GM18858 (cell line): ENCODE measurements around the gene CKB.
"Not testable (repeated sequence)": the region's sequence is repeated elsewhere in the genome, so short reads cannot be mapped to it uniquely, and the experiment has no call there.

Experiments used
- ATAC-seq: cut with Tn5 transposase; IDR thresholded peaks from one replicate; pipeline ENCODE4 v1.9.1; 2021; ENCODE audit not compliant: unreplicated experiment

CKB gene

DNA sequence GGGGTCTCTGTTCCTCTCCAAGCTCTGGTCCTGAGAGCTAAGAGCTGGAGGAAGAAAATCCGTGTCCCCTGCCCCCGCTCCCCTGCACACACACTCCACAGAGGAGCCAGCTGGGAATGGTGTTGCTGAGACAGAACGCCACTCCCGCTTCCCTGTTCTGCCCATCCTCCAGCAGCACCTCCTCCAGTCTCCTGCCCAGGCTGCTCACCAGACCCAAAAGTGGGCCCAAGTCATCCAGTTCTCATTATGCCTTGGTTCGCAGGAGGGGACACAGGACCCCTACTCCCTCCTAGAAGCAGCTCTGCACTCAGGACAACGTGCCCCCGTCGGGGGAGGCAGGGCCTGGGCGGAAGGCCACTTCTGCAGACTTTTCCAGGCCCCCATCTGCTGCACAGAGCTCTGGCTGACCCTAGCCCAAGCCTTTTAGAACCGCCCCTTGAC is 5.5 kb upstream of the CKB start:
- no peak for ATAC-seq

- peak; percentile 41 for ATAC-seq
These were observed 4.9 kb upstream of the CKB start for GRCh38 chr14:103527408-103528145.

DNA sequence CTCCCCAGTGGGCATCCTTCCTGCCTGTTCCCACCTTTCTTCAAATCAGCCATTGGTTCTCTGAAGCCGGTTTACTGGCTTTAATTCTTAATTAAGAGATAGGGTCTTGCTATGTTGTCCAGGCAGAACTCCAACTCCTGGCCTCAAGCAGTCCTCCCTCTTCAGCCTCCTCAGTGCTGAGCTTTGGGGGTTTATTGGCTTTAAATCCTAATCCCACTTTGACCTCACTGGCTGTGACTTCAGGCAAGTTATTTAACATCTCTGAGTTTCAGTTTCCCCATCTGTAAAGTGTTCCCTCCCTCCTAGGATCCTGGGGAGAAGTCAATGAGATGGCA is 4.3 kb upstream of the CKB start:
- ATAC-seq: no peak

- no peak for ATAC-seq
These were observed 3.8 kb upstream of the CKB start for GRCh38 chr14:103526247-103526913.

DNA sequence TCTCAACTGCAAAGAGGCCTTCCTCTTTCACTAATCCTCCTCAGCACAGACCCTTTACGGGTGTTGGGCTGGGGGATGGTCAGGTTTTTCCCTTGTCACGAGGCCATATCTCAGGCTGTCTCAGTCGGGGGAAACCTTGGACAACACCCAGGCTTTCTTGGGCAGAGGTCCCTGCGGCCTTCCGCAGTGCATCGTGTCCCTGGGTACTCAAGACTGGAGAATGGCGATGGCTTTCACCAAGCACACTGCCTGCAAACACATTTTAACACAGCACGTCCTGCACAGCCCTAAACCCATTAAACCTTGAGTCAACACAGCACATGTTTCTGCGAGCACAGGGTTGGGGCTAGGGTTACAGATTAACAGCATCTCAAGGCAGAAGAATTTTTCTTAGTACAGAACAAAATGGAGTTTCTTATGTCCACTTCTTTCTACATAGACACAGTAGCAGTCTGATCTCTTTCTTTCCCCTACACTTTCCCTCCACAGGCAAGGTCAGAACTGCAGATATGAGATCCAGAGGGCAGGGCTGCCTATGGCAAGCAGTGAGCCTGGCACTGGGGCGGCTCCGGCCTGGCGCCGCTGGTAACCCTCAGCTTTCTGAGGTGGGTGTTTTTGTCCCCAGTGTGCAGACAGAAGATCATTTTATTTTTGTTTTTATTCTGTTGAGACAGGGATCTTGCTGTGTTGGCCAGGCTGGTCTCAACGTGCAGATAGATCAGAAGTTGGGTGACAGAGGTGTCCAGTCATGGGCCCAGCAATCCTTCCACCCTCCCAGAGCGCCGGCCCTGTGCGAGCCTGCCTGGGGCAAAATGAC is 3.0 kb upstream of the CKB start:
- not testable (repeated sequence) for ATAC-seq

GRCh38 chr14:103524002-103524935 is 1.6 kb upstream of the CKB start:
- ATAC-seq: no peak

- no peak for ATAC-seq
These were observed 935 bp upstream of the CKB start for GRCh38 chr14:103523575-103523954.

DNA sequence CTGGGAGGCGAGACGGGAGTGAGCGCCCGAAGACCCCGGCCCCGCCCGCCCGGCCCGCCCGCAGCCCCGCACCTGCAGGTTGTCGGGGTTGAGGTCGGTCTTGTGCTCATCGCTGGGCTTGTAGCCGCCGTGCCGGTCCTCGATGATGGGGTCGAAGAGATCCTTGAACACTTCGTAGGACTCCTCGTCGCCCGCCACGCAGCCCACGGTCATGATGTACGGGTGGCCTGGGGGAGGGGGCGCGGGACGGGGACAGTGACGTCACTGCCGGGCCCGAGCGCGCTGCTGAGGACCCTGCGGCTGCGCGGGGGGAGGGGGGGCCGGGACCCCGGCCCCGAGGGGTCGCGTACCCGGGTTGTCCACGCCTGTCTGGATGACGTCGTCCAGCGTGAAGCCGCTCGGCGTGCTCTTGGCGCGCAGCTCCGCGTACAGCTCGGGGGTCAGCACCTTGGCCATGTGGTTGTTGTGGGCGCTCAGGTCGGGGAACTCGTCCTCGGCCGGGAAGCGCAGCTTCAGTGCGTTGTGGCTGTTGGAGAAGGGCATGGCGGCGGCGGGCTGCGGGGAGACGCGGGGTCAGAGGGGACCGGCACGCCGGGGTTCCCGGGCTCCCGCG is 573 bp downstream of the CKB start:
- no peak for ATAC-seq

GRCh38 chr14:103521438-103521950 is 1.1 kb downstream of the CKB start:
- ATAC-seq: no peak

- ATAC-seq: no peak
These were observed 1.8 kb downstream of the CKB start for GRCh38 chr14:103520657-103521437.

DNA sequence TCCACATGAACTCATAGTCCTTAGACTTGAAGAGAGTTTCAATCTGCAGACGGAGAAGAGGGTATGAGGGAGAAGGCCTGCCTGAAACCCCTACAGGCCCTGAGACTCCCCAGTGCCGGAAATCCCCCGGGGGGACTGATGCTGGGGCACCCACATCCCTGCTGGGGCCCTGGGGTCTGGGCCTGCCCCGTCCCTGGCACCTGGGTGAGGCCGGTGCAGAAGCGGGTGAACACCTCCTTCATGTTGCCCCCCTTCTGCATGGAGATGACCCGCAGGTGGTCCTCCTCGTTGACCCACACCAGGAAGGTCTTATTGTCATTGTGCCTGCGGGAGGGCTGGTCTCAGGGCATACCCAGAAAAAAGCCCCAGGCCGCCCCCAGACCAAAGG is 2.4 kb downstream of the CKB start:
- ATAC-seq: no peak

DNA sequence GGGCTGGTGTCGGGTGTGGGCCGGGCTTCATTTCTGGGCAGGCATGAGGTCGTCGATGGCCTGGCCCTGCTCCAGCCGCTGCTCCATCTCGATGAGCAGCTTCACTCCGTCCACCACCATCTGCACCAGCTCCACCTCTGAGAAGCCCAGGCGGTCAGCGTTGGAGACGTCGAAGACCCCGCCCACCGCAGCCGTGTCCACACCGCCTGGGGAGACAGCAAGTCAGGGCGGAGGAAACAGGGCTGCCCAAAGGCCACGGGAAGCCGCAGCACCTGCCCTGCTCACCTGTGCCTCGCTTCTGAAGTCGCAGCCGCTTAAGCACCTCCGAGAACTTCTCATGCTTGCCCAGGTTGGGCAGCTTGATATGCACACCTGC is 2.8 kb downstream of the CKB start:
- ATAC-seq: no peak

DNA sequence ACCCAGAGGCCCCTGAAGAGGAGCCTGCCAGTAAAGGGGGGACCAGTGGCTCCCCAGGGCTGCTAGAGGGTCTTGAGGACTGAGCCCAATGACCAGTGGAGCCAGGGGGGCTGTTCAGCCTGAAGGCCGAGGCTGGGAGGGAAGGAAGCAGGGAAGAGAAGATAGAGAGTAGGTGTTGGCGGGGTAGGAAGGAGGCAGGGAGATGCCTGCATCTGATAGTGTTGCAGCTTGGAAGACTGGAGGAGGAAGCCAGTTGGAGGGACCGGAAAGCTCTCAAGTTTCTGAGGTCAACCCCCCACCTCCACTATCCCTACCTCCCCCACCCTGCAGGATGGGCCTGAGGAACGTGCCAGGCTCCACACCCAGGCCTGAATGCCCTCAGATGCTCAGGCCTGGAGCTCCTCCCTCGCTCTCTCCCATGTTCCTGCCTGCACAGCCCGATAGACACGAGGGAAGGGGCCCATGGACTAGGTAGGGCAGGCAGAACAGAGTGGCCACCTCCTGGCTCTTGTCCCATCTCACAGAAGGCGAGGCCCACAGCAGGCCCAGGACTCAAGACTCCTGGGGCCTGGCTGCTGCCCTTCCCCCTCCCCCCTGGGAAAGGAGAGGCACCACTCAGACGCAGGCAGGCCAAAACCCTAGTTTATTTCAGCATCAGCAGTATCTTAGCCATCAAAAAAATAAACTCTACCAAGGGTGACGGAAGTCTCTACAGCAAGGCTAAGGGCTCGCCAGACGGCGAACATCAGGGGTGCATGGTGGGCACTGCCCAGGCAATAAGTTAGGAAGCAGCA is 3.4 kb downstream of the CKB start:
- no peak for ATAC-seq

GRCh38 chr14:103518422-103519042 is 4.1 kb downstream of the CKB start:
- ATAC-seq: no peak

DNA sequence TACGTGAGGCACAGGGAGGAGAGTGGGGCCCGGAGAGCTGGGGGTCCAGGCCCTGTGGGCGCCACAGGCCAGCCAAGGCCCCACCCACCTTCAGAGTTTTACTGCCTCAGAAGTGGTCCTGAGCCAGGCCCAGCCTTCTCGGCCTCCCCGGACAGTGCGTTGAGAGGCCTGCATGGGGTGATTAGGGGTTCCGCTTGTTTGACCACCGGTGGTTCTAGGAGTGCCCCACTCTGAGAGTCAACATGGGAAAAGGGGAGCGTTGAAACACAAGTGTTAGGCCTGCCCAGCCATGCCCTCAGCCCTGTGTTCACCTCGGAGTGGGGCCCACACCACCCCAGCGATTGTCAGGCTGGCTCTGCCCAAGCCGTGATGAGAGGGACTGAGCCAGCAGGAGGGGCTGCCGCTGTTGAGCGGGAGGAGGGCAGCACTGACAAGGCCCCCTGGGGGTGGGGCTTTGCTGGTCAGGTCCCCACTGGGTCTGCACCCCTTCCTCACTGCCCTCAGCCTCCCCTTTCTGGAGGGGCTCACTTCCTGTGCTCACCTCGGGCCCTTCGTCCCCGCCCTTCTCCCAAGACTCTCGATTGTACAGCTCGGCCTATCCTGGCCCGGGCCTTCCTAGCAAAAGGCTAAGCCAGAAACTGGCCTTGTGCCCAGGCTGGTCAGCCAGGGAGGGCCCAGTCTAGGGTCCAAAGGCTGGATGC is 4.8 kb downstream of the CKB start:
- ATAC-seq: no peak

DNA sequence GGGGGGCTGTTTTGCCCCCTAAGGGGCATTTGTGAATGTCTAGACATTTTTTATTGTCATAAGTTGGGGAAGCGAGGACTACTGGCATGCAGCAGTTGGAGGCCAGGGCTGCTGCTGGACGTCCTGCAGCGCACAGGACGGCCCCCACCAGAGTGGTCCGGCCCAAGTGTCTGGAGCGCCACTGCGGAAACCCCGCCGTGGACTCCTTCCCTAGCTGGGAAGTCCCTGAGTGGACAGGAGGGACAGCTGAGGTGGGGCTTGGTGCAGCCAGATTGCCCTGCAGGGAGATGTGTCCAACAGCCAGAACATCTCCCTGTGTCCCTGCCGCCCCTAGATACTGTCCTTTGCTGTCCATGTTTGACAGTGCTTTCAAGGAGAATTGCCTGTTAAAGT is 5.5 kb downstream of the CKB start:
- ATAC-seq: no peak

- no peak for ATAC-seq
These were observed 6.0 kb downstream of the CKB start for GRCh38 chr14:103516426-103517173.
